Activated T-cell treated with anti-CD3 and anti-CD28 coated beads, Interleukin-2, amount 50 U/mL, for 72 hours (primary cell): Measurements from ENCODE around the gene CELSR1. TPM values are rescaled to one million over a fixed set of nuclear protein-coding genes. Genes with fewer than 3 reads are reported as not detected.
"Not testable (repeated sequence)": the region's sequence is repeated elsewhere in the genome, so short reads cannot be mapped to it uniquely, and the experiment has no call there.

Experiments used
- ATAC-seq, 2 donors: fragments of 150-1000 bp; cut with Tn5 transposase; replicated peaks in 1 of 2; 2 replicates each; pipeline ENCODE4 v1.10.0; 2021; ENCODE audit warnings: moderate library complexity in 2 of 2, mild to moderate bottlenecking in 1 of 2
- DNase-seq, 2 donors: peaks; one replicate each; pipeline ENCODE4 v3.0.0; 2021 to 2022; ENCODE audit warnings: mixed read lengths in 1 of 2
- H3K27ac Mint-ChIP-seq: one replicate; pipeline ENCODE4 v1.8.0; 2022; ENCODE audit warnings: mild to moderate bottlenecking, moderate library complexity, mixed read lengths
- H3K27me3 Mint-ChIP-seq: one replicate; pipeline ENCODE4 v1.8.0; 2022; ENCODE audit warnings: low read depth, mixed read lengths
- H3K36me3 Mint-ChIP-seq, 2 donors: one replicate each; pipeline ENCODE4 v1.8.0; 2022; ENCODE audit warnings: mixed read lengths in 2 of 2, mild to moderate bottlenecking in 1 of 2; ENCODE audit not compliant: insufficient read depth in 2 of 2
- H3K4me1 Mint-ChIP-seq: one replicate; pipeline ENCODE4 v1.8.0; 2022; ENCODE audit warnings: low read depth, mixed read lengths
- H3K4me3 Mint-ChIP-seq, 2 donors: one replicate each; pipeline ENCODE4 v1.8.0; 2022; ENCODE audit warnings: mild to moderate bottlenecking in 2 of 2, mixed read lengths in 2 of 2, moderate library complexity in 2 of 2
- H3K9me3 Mint-ChIP-seq, 2 donors: one replicate each; pipeline ENCODE4 v1.8.0; 2022; ENCODE audit warnings: mixed read lengths in 2 of 2
- total RNA-seq, 2 donors: library from RNA; stranded (reverse); gene quantifications; one replicate each; pipeline ENCODE4 v1.2.3, GENCODE V29; 2022

CELSR1 gene
- total RNA-seq, 2 donors from 2014 or later: 0.83 to 1.3 TPM

DNA sequence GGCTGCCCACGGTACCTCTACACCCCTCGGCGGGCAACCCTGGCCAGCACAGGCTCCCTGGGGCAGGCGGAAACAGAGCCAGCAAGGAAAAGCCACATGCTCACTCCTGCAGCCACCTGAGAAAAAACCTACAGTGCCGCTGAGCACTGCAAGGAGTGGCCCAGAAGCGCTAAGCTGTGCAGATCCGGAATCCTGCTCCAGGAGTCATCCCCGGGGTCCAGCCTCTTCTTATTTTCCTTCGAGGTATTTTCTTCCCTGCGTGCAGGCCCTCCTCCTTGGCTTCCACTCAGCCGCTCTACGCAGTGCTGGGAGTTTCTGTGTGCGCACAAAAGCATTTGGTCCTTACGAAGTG lies 120.9 kb downstream of the CELSR1 start:
- H3K36me3 Mint-ChIP-seq: no peaks in the 10 kb centered on the region
- H3K9me3 Mint-ChIP-seq: no peaks in the 10 kb centered on the region
- no peak overlapping the region for H3K4me3 Mint-ChIP-seq
- H3K4me1 Mint-ChIP-seq: no peaks in the 10 kb centered on the region
- ATAC-seq: no peak
- H3K27ac Mint-ChIP-seq: no peak overlapping the region
- no peaks in the 10 kb centered on the region for H3K27me3 Mint-ChIP-seq
- no peak for DNase-seq

DNA sequence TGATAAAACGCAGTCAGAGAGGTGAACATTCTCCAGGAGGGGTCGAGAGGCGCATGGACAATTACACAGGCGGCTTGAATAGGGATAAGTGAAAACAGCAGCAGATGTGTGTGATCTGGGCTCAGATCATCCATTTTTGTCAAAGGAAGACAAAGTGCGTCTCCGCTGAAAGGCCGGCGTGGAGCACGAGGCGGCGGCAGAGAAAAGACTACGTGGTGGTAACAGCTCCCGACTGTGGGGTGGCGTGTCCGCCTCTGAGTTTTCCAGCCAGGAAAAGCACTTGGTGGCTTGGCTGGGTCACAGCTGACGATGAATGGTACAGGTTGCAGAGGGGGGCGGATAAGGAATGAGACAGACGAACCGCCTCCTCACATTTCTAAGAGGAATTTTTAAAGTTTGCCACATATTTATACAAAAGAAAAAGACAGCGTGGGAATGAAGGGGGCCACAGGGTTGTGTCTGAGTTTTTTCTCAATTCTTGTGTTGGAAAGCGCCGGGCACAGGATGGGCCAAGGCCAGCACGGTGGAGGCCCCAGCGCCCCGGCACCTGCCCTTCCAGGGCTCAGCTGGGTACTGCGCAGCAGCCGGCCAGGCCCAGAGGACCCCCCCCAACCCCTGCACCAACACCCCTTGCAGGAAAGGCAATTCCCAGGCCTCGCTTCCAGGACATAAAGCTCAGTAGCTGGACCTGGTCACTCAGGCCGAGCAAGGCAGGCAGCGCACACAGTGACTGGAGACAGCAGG lies 121.5 kb downstream of the CELSR1 start:
- DNase-seq (no peak), ATAC-seq (no peak)
- no peaks in the 10 kb centered on the region for H3K27me3 Mint-ChIP-seq
- no peaks in the 10 kb centered on the region for H3K9me3 Mint-ChIP-seq
- H3K36me3 Mint-ChIP-seq: no peaks in the 10 kb centered on the region
- H3K4me1 Mint-ChIP-seq: no peaks in the 10 kb centered on the region
- H3K4me3 Mint-ChIP-seq: no peak overlapping the region
- H3K27ac Mint-ChIP-seq: no peak overlapping the region

DNA sequence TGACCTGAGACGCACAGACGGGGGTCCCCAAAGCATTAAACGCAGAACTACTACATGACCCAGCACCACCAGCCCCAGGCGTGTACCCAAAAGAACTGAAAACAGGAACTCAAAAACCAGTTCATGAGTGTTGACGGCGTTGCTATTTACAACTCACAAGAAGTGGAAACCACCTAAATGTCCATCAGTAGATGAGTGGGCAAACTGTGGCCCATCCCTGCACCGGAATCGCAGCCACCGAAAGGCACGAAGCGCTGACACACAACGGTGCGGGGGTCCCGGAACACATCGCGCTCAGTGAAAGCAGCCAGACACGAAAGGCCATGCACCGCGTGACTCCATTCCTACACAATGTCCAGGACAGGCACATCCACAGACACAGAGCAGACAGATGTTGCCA lies 122.7 kb downstream of the CELSR1 start:
- ATAC-seq: no peak
- Mint-ChIP-seq H3K4me1 (no peaks in the 10 kb centered on the region), H3K4me3 (no peak overlapping the region), H3K27me3 (no peaks in the 10 kb centered on the region), H3K36me3 (no peaks in the 10 kb centered on the region), H3K9me3 (no peaks in the 10 kb centered on the region), H3K27ac (no peak overlapping the region)
- DNase-seq: no peak

DNA sequence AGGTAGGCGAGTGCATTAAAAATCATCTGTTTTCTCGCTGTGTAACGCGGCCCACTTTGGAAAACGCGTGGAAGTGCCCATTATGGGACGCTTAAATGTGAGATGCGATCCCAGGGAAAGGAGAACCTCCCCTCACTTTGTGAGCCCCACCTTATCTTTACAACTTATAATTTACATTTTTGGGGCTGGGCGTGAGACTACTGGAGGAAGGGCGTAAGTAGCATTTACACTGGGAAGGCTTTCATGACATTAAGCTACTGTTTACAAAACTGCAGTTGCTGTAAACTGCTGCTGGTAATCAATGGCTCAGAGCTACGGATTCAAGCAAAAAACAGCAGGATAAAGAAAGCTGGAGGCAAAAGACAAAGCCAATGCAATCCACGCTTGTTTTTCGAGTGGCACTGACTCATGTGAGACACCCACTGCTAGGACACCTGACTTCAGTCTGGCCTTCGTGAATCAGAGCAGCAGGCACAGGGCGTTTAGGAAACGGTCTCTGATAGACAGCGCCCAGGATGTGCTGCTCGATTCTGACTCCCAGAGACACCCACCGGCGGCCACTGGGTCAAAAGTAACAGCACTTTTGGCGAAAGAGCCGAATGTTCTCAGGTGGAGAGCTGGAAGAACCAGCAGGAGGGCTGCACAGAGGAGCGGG lies 123.6 kb downstream of the CELSR1 start:
- no peak overlapping the region for H3K27ac Mint-ChIP-seq
- H3K36me3 Mint-ChIP-seq: no peaks in the 10 kb centered on the region
- no peak overlapping the region for H3K4me3 Mint-ChIP-seq
- no peaks in the 10 kb centered on the region for H3K27me3 Mint-ChIP-seq
- ATAC-seq: no peak
- H3K4me1 Mint-ChIP-seq: no peaks in the 10 kb centered on the region
- no peak for DNase-seq
- H3K9me3 Mint-ChIP-seq: no peaks in the 10 kb centered on the region

DNA sequence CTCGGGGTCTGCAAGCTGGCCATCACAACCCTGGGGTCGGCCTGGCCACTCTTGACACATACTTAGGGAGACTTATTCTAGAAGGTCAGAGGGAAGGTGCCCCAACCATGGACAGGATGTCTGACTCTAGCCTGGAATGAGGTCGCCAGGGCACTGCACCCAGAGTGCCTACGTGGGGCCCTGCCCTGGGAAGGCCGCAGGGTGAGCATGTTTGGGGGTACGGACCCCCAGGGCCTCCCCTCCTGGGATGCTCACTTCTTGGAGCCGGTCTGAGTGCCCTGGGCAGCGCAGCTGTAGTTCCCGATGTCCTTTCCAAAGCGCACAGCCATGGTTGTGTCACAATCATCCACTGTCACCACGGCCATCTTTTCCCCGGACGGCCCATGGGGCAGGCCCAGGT lies 126.1 kb downstream of the CELSR1 start:
- no peaks in the 10 kb centered on the region for H3K36me3 Mint-ChIP-seq
- no peak for DNase-seq
- no peak for ATAC-seq
- H3K9me3 Mint-ChIP-seq: no peaks in the 10 kb centered on the region
- H3K4me3 Mint-ChIP-seq: no peak overlapping the region
- no peaks in the 10 kb centered on the region for H3K4me1 Mint-ChIP-seq
- H3K27ac Mint-ChIP-seq: no peak overlapping the region
- H3K27me3 Mint-ChIP-seq: no peaks in the 10 kb centered on the region

DNA sequence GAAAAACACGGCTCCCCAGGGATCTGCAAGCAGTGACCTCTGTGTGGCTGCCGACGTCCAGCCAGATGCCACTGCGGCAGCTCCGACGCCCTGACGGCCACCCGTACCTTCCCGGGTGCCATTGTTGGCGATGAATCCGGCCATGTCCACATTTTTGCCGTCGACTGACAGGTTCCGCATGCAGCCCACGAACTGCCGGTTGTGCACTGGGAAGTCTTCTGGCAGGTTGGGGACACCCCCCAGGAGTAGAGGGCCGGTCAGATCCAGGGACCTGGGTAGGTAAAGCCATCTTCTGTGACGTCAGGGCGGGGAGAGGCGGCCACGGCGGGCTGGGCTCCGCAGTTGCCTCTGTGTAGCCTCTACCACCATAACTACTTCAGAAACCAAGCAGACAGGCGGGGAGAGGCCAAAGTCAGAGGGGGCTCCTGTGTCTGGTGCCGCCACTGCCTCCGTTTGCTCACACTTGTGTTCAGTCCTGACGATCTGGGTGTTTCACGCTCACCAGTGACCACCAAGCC lies 127.1 kb downstream of the CELSR1 start:
- H3K27me3 Mint-ChIP-seq: no peaks in the 10 kb centered on the region
- H3K4me3 Mint-ChIP-seq: no peak overlapping the region
- DNase-seq (no peak), ATAC-seq (no peak)
- H3K27ac Mint-ChIP-seq: no peak overlapping the region
- no peaks in the 10 kb centered on the region for H3K9me3 Mint-ChIP-seq
- no peaks in the 10 kb centered on the region for H3K36me3 Mint-ChIP-seq
- H3K4me1 Mint-ChIP-seq: no peaks in the 10 kb centered on the region

DNA sequence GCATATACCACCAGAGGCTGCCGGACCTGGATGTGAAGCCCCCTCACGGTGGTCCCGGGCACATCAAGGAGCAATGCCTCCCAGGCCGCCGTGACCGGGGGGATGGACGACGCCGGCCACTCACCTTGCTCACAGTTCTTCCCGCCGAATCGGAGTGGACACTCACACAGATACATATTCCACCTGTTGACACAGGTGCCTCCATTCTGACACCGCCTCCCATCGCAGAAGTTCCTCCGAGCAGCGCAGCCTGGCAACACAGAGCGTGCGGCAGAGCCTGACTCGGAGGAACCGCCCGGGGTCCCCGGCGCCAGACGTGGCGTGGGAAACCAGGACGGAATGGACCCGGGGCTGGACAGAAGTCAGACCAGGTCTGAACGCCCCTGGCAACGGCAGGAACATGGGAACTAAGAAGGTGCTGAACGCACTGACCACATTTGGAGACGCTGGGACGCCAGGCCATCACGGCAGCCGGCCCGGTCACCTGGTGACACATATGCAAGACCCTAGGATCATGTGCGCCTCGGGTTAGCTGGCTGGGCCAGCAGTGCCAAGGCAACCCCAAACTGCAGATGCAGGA lies 127.7 kb downstream of the CELSR1 start:
- no peaks in the 10 kb centered on the region for H3K9me3 Mint-ChIP-seq

DNA sequence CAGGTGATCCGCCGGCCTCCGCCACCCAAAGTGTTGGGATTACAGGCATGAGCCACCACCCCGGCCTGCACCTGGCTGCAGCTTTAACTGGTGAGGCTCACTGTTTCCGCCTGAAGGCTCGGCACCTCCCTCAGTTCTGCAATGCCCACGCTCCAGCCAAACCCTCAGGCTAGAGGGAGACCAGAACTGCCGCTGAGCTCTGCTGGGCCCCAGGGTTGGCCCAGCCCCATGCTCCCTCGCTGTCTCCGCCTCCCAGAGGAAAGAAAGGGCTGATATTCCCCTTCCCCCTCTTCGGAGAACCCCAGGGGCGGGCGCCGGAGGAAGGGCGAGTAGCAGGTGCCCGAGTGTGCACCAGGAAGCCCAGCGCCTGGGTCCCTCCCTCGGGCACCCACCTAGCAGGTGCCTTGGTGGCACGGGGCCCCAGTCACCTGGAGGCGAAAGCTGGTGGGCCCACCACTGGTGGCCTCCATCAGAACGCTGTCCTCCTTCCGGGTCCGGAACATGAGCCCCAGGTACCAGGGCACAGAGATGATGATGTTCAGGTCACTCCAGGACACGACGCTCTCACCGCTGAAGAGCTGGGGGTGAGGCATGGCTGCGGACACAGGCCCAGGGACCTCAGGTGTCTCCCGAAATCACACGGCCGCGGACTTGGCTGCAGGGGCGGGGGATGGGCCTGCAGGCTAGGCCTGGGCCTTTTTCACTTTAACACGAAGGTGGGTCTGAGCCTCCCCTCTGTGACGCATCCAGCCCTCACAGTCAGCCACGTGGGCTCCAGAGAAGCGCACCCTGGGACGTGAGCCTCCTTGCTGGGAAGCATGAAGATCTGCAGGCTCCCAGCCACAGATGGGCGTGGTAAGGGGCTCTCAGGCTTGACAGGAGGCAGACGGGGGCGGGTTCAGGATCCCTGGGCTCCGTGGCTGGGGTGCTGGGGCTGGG lies 128.6 kb downstream of the CELSR1 start:
- DNase-seq: no peak
- no peak for ATAC-seq
- Mint-ChIP-seq H3K36me3 (no peaks in the 10 kb centered on the region), H3K4me3 (no peak overlapping the region), H3K4me1 (no peaks in the 10 kb centered on the region), H3K9me3 (no peaks in the 10 kb centered on the region), H3K27ac (no peak overlapping the region), H3K27me3 (no peaks in the 10 kb centered on the region)

More for the DNA sequence above, 127.7 kb downstream of the CELSR1 start:
- Mint-ChIP-seq H3K27me3 (no peaks in the 10 kb centered on the region), H3K27ac (no peak overlapping the region), H3K4me3 (no peak overlapping the region), H3K4me1 (no peaks in the 10 kb centered on the region), H3K36me3 (no peaks in the 10 kb centered on the region)
- ATAC-seq (no peak), DNase-seq (no peak)

DNA sequence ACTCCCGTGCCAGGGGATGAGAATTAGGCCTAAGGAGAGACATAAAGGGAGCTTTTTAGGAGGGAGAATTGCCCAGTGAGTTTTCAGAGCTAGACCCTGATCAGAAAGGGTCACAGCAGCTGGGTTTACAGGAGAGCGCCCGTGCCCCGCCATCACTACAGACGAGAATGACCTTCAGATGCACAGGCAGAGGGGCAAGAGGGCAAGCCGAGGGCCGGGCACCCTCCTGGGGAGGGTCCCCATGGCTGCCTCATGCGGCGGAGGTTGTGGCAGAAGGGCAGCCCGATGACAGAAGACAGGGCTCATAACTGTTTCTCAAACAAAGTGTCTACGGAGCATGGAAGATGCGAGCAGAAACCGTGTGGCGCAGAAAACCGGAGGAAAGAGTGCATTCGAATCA lies 129.7 kb downstream of the CELSR1 start:
- Mint-ChIP-seq H3K36me3 (no peaks in the 10 kb centered on the region), H3K9me3 (no peaks in the 10 kb centered on the region), H3K27ac (no peak overlapping the region), H3K4me1 (no peaks in the 10 kb centered on the region), H3K4me3 (no peak overlapping the region), H3K27me3 (no peaks in the 10 kb centered on the region)
- ATAC-seq (no peak), DNase-seq (no peak)

DNA sequence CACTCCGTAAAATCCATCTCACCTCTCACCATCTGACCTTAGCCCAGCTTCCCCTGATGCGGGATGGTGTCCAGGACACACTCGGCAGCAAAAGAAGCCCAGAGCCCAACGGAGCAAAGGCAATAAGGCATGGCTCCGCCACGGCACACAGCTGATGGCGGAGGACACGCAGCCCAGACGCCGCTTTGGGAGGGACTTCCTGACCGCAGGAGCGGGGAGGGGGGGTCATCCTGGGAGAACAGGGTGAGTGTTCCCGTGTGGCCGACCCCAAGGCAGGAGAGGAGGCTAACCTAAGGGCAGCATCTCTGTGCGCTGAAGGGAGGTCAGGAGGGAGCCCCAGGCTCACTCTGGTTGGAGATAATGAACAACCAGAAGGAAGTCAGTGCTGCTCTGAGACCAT lies 130.6 kb downstream of the CELSR1 start:
- ATAC-seq (no peak), DNase-seq (no peak)
- Mint-ChIP-seq H3K9me3 (no peaks in the 10 kb centered on the region), H3K4me3 (no peak overlapping the region), H3K36me3 (no peaks in the 10 kb centered on the region), H3K27me3 (no peaks in the 10 kb centered on the region), H3K27ac (no peak overlapping the region), H3K4me1 (no peaks in the 10 kb centered on the region)

DNA sequence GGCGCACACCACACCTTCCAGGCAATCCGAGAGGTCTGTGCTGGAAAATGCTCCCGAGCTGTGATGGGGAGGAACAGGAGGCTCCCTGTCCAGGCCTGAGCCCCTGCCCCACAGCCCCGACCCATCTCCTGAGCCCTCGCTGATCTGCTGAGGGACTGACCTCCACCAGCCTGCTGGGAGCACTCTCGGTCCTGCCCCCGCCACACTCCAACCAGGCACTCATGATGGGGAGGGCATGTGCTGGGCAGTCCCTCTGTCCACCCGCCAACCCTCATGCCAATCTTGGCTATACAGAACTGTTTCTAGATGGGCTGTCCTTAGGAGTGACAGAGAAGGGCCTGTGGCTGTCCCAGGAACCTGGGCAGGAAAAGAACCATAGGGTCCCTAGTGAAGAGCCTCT lies 131.1 kb downstream of the CELSR1 start:
- Mint-ChIP-seq H3K27me3 (no peaks in the 10 kb centered on the region), H3K9me3 (no peaks in the 10 kb centered on the region), H3K4me1 (no peaks in the 10 kb centered on the region), H3K4me3 (no peak overlapping the region), H3K27ac (no peak overlapping the region), H3K36me3 (no peaks in the 10 kb centered on the region)
- DNase-seq: no peak
- no peak for ATAC-seq

DNA sequence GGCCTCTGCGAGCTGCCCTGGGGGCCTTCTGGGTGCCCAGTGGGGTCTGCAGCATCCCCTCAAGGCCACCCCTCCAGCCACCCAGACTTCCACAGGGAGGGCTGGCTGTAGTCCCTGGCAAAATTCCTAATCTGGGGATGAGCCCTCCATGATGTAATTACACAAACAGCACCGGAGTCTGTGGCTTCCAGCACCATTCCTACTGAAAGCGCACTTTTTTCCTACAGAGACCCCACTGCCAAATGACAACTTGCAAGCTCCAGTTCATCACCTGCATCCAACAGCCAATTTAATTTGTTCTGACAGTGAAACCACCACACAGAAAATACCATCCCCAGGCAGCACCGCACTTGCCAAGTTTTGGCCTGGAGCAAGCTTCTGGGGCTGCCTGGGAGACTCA lies 131.5 kb downstream of the CELSR1 start:
- Mint-ChIP-seq H3K4me1 (no peaks in the 10 kb centered on the region), H3K4me3 (no peak overlapping the region), H3K36me3 (no peaks in the 10 kb centered on the region), H3K27ac (no peak overlapping the region), H3K27me3 (no peaks in the 10 kb centered on the region), H3K9me3 (no peaks in the 10 kb centered on the region)
- DNase-seq (no peak), ATAC-seq (no peak)

DNA sequence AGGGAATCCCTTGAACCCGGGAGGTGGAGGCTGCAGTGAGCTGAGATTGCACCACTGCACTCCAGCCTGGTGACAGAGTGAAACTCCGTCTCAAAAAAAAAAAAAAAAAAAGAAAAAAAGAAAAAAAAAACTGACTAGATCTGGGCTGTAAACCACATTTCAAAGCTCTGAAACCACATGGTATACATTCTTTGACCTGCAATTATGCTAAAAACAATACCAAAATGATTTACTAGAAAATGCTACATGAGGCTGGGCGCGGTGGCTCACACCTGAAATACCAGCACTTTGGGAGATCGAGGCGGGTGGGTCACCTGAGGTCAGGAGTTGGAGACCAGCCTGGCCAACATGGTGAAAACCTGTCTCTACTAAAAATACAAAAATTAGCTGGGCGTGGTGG lies 133.5 kb downstream of the CELSR1 start:
- not testable (repeated sequence) for ATAC-seq, H3K4me3 Mint-ChIP-seq

More for the DNA sequence above, 133.5 kb downstream of the CELSR1 start:
- H3K36me3 Mint-ChIP-seq, H3K27ac Mint-ChIP-seq, DNase-seq, H3K9me3 Mint-ChIP-seq, H3K4me1 Mint-ChIP-seq, H3K27me3 Mint-ChIP-seq: not testable (repeated sequence)
